GM12864 (cell line): Measurements from ENCODE around the gene FMNL2.

ENCODE experiments used
- DNase-seq: peaks from one replicate; pipeline ENCODE4 v3.0.0-alpha.2; 2011; ENCODE audit warnings: low read depth
- H3K4me3 ChIP-seq: 2 replicates; pipeline ENCODE4 v1.5.1; 2011; ENCODE audit warnings: mild to moderate bottlenecking, low read depth, low read length, control low read depth
- TF ChIP-seq, protein P1 (sequence below): IDR thresholded peaks from 2 replicates; pipeline ENCODE4 v1.5.1; 2011; ENCODE audit warnings: low read depth, mild to moderate bottlenecking, moderate library complexity, low read length, control low read depth, inconsistent platforms; ENCODE audit errors: missing control alignments

Gene FMNL2

DNA sequence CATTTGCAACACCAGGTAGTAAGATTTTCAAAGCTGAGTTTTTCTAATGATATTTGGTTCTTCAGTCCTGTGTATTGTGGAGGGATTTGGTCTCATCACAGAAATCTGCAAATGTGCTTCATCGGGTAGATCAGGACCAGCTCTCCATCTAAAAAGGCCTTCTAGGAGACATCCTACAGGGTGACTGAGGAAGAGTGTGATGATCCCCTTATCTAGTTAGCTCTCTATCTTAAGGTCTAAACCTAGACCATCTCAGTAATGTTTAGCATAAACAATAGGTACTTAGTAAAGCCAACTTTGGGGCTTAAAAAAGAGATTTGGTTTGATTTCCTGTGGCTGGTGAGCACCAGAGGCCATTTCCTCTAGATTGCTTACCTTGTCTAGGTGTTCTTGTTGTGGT, 237.1 kb downstream of the FMNL2 start:
- TF ChIP-seq, protein P1, sequence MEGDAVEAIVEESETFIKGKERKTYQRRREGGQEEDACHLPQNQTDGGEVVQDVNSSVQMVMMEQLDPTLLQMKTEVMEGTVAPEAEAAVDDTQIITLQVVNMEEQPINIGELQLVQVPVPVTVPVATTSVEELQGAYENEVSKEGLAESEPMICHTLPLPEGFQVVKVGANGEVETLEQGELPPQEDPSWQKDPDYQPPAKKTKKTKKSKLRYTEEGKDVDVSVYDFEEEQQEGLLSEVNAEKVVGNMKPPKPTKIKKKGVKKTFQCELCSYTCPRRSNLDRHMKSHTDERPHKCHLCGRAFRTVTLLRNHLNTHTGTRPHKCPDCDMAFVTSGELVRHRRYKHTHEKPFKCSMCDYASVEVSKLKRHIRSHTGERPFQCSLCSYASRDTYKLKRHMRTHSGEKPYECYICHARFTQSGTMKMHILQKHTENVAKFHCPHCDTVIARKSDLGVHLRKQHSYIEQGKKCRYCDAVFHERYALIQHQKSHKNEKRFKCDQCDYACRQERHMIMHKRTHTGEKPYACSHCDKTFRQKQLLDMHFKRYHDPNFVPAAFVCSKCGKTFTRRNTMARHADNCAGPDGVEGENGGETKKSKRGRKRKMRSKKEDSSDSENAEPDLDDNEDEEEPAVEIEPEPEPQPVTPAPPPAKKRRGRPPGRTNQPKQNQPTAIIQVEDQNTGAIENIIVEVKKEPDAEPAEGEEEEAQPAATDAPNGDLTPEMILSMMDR: no peak
- no peak for DNase-seq
- H3K4me3 ChIP-seq: no peak overlapping the region

DNA sequence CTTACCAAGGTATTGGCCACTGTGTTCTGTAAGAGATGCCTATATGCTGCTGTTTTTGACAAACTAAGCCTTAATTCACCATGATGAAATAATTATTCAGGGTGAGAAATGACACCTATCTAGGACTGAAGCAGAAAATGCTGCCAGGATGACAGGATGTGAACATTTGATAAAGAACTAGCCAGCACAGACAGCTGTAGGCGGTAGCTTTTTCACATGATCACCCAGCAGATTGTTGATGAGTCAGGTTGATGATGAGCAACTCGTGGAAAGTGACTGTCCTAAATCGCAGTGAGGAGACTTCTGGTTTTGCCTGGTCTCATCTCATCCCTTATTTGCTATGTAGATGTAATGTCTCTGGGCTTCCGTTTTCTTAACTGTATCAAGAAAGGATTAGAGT, 238.2 kb downstream of the FMNL2 start:
- H3K4me3 ChIP-seq: no peak overlapping the region
- peak; percentile 57 for DNase-seq
- TF ChIP-seq, protein P1: no peak

DNA sequence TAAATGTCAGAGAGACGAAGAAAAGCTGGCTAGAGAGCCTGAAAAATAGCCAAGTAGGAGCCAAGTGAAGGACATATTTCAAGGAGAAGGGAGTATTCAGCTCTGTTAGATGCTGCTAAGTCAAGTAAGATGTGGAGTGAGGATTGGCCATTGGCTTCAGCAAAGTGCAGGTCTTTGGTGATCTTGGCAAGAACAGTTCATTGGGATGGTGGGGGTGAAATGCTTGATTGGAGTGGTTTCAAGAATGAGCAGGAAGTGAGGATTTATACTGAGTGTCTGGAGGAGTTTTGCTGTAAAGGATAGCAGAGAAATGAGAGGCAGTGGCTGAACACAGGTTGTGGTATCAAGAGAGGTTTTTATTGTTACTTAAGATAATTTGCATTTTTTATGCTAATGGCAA, 242.6 kb downstream of the FMNL2 start:
- DNase-seq: no peak
- TF ChIP-seq, protein P1: no peak
- H3K4me3 ChIP-seq: no peak overlapping the region

DNA sequence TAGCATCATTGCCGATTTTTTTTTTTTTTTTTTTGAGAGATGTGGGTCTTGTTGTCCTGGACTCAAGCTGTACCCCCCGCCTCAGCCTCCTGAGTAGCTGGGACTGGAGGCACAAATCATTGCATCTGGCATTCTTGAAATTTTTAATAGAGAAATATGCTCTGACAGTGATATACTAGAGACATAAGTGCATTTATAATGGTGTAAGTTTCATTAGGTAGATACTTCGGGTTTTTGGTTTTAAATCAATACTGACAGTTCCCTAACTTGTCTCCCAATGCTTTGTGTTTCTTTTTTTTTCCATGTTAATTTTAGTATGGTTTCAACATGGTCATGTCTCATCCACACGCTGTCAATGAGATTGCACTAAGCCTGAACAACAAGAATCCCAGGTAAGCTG, 243.6 kb downstream of the FMNL2 start:
- DNase-seq: no peak

DNA sequence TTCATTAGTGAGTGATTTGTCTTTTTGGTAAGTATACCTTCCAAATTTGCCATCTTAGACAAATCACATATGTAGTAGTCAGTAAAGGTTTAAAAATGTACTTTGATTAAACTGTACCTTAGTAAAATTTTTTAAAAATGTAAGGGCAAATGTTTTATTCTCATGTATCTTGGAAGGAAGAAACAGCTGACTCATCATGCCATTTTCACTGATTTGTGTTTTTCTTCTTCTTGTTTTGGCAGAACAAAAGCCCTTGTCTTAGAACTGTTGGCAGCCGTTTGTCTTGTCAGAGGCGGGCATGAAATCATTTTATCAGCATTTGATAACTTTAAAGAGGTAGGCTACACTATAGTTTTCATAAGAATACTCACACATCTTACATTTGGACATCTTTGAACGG, 245.7 kb downstream of the FMNL2 start:
- H3K4me3 ChIP-seq: no peak overlapping the region
- DNase-seq: no peak
- TF ChIP-seq, protein P1: no peak

More for the DNA sequence above, 243.6 kb downstream of the FMNL2 start:
- TF ChIP-seq, protein P1: no peak
- H3K4me3 ChIP-seq: no peak overlapping the region

DNA sequence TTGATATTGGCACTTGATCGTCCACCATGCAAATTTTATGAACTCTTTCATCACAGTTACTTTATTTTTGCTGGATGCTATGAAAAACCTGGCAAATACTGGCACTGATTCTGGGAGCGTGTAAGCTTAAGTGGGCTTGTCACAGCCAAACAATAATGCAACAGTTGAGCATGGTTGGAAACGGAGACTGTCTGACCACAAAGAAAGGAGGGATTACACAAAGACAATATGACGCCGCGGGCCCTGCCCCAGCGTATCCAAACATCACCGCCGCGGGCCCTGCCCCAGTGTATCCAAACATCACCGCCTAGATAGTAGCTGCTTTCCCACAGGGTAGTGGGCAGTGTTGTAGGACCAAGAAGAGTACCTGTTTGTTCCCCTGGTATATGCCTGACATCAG, 246.4 kb downstream of the FMNL2 start:
- H3K4me3 ChIP-seq: no peak overlapping the region
- DNase-seq: no peak
- TF ChIP-seq, protein P1: no peak

DNA sequence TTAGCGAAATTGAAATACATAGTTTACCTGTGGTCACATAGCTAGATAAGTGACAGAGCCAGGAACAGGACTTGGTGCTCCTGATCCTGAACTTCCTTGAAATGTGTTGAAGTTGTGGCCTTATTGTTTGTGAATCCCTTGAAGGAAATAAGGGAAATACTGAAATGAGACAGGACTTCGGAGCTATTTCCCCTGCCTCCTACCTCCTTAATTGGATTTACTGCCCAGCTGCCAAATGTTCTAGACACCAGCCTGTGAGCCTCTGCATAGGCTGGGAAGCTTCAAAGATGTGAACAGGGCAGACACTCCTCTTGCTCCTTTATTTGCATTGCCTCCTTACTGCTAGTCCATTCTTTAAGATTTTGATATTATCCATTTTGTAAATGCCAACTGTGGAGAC, 247.1 kb downstream of the FMNL2 start:
- no peak overlapping the region for H3K4me3 ChIP-seq
- DNase-seq: no peak
- TF ChIP-seq, protein P1: no peak
